Measurements from ENCODE around the gene GUCY2F. TPM values are rescaled to one million over a fixed set of nuclear protein-coding genes. Genes with fewer than 3 reads are reported as not detected.

GUCY2F gene
- 0.04 TPM for polyA plus RNA-seq (2013, experiment 1 of 2; ENCODE audit: insufficient read length)
- polyA plus RNA-seq (2013, experiment 2 of 2; ENCODE audit: insufficient read length) = 0.04 TPM

- no peak for DNase-seq
These were observed at the start of gene GUCY2F for GRCh38 chrX:109481986-109482385. GUCY2F (minus strand) TSS chrX:109482086; CDS start chrX:109475936, 6,150 bp downstream.

DNA sequence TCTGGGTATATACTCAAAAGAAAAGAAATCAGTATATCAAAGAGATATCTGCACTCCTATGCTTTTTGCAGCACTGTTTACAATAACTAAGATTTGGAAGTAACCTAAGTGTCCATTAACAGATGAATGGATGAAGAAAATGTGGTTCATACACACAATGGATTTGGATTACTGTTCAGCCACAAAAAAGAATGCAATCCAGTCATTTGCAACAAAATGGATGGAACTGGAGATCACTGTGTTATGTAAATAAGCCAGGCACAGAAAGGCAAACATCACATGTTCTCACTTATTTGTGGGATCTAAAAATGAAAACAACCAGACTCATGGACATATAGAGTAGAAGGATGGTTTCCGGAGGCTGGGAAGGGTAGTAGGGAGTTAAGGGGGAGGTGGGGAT is 37.1 kb upstream of the GUCY2F start:
- no peak for DNase-seq

- no peak for DNase-seq
These were observed 29.2 kb upstream of the GUCY2F start for GRCh38 chrX:109511113-109511512.

DNA sequence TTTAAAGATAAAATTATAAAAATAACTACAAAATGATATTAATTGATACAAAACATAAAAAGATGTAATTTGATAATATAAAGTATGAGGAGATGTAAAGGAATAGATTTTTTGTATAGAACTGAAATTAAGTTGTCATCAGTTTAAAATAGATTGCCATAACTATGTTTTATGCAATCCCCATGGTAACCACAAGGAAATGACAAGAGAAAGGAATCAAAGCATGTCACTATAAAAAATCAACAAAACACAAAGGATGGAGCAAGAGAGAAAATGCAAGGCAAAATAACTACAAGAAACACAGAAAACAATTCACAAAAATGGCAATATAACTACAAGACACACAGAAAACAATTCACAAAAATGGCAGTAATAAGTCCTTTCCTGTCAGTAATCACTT is 27.0 kb upstream of the GUCY2F start:
- DNase-seq = no peak

- no peak for DNase-seq
These were observed 19.3 kb upstream of the GUCY2F start for GRCh38 chrX:109501176-109501575.

DNA sequence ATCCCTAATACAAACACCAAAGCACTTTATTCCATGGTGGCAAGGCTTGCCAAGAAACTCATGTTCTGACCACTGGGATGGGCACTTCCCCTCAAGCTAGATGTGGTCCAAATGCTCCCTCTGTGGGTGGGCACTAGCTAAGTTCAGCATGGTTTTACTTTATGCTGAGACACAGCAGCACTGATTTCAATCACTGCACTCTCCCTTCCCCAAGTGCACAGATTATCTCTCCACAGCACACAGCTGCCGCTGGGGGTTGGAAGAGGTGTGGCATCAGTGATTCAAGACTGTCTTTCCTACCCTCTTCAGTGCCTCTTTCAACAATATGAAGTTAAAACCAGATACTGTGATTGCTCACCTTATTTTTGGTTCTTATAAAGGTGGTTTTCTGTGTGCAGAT is 16.5 kb upstream of the GUCY2F start:
- DNase-seq = no peak

GRCh38 chrX:109489174-109489573 is 7.3 kb upstream of the GUCY2F start:
- DNase-seq = no peak

DNA sequence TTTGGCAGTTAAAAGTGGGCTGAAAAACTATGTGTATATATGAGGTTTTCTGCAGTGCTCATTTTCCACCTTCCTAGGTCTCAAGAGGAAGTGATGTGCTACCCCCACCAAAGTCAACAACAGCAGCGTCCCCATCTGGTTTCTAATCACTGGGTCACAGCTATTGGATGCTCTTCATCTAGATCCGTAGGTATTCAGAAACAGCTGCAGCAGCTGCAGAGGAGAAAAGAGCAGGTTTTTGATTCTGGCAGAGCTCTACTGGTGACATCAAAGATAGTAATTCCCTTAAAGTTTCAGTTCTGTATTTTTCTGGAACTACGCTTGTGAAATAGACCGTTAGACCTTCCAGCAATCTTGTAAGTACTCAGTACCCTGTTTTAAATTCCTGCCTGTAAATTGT is 5.8 kb upstream of the GUCY2F start:
- DNase-seq = no peak

DNA sequence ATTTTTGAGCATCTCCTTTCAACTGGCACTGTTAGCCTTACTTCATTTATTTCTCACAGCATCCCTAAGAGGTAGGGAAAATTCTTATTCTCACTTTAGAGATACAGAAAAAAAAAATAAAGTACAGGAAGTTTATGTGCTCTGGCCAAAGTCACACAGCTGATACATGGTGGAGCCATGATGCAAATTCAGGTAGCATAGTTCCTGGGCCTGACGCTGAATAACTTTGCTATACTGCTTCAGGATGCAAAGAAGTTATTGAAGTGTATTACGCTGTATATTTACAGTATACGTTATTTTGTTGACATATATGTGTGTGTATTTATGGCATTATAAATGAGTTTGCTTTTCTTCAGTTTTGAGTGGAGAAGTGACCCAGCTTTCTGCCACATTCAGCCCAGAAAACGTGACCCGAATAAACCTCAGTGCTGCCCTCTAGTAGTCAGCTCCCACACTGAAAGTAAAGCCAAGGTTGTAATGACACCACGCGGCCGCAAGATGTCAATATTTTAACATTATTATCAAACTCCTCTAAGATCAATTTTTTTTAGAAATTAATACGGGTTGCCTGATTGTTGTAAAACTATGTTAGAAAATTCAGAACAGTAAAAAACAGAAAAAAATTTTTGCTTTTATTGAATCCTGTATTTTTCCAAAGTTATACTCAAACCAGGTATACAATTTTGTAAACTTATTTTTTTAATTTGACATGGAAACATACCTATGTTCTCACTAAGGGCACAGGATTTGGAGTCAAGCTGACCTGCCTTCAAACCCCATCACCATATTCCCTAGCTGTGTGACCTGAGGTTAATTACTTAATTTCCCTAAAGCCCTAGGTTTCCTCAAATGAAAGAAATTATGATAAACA is 3.8 kb upstream of the GUCY2F start:
- DNase-seq = peak; percentile 48

DNA sequence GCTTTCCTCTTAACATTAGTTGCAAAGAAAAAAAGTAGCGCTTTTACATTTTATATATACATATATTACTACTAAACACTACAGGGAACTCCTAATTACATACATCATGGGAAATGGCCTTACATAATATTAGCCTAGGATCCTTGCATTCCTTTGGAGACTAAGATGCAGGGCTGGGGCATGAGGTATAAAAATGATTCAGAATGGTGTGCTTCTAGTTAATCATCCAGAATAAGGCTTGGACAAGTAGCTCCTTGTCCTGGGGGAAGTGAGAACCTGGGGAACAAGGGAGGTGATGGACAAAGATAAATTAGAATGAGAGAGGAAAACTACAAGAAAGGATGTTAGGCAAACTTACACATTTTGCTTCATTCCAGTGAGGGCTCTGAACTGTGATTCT is 3.0 kb upstream of the GUCY2F start:
- no peak for DNase-seq

- peak; percentile 69 for DNase-seq
These were observed 6.6 kb downstream of the GUCY2F start for GRCh38 chrX:109475174-109475891.

- peak; percentile 92 for DNase-seq
These were observed 8.7 kb downstream of the GUCY2F start for GRCh38 chrX:109472939-109473735.

DNA sequence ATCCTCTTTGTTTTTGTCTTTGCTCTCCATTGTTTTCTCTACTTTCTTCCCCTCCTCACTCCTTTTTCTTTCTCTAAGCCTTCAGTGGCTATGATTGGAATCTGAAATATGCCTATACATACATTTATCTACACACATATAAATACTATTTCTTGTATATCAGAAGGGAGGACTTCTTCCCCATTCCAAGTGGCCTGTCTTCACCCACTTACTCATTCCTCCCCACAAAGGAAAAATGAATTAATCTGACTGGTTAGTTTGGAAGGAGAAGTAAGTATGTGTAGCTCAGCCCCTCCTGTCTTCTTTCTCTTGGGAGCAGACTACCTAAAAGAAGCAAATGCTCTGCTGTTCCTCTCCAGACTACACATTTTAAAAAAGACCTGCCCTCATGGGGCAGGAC is 17.7 kb downstream of the GUCY2F start:
- peak; percentile 86 for DNase-seq

DNA sequence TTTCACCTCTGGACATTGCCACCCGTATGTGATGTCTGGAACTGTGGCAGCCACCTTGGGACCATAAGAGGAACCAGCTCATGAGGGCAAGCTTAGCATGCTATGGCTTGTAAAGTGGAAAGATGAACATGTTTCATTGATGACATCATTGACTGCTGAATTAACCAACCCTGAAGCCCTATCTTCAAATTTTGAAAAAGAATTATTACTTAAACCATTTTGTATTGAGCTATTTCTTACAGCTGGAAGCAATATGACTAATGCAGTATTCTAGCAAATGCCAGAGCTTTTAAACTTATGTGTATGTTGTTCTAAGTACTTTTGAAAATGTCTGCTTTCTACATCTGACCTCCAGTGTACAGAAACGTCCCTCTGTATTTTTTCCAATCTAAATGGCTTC is 18.1 kb downstream of the GUCY2F start:
- DNase-seq = peak; percentile 69

DNA sequence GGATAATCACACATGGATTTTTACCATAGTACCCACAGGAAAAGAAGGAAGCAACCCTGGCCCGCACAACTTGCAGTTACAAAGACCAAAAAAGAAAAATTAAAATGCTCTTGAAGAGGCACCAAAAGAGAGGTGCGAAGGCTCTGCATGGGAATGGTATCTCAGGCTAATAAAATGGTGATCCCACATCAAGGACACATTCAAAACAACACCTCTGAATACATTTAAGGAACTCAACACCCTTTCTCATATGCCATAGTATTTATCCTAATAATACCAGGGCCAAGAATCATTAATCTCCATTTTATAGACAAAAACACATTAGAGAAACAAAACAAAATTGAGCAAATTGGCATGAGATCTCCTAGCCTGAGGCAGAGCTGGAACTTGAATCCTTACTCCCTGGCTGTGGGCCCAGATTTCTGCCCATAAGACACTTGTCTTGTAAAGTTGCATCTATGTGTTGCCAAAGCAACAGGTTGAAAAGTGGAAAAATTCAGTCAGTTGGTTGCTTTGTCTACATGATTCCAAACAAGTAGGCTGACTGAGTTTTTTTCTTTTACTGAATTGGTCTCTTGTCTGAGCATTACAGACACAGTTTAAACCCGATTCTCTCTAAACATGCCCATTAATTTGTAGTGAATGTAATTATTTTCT is 33.5 kb downstream of the GUCY2F start:
- no peak for DNase-seq

GRCh38 chrX:109441266-109441665 is 40.6 kb downstream of the GUCY2F start:
- DNase-seq = no peak

DNA sequence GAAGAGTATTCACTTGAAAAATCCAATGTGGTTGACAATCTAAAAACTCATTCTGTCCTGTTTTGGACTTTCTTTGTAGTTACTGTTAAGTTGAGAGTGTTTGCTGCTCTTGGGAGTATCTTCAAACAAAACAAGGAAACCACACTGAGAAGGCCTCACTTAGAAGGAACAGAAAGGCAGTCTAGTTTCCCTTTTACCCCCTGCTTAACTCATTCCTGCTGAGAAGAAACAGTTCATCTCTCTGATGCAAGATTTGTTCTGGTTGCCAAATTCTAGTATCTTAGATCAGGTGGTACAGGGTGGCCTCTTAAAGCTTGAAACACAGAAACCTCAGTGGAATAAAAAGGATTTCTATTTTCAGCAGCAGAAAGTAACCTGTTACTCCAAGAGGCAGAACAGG is 41.4 kb downstream of the GUCY2F start:
- DNase-seq = peak; percentile 7

DNA sequence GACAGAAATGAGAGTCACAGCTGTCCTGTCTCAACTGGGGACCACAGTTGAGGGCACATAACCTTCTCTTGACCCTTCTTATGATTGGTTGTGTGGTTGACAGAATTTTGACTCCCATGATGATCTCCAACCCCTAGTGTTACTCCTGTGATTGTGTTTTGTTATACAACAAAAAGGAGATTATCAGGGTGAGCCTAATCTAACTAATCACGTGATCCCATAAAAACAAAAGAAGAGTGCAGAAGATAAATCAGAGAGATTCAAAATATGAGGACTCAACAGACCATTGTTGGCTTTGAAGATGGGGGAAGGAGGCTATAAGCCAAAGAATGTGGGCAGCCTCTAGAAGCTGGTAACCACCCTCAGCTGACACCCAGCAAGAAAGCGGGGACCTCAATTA is 72.7 kb downstream of the GUCY2F start:
- no peak for DNase-seq

- DNase-seq = no peak
These were observed 78.0 kb downstream of the GUCY2F start for GRCh38 chrX:109403922-109404321.

DNA sequence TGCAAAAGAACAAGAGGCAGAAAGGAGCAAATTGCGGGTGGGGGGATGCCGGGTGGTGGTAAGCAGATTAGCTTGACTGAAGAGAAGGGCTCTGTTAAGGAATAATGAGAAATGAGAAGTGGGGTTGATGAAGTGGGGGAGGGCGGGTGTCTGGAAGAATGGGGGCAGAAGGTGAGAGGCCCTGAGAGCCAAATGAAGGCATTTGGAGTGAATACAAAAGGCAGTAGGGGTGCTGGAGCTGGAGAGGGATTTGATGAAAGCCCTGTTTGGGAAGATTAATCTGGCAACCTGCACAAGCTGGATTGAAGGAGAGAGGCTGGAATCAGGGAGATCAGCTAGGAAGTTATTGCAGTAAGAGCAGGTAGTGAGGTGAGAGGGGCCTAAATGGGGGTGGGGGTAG is 82.1 kb downstream of the GUCY2F start:
- DNase-seq = no peak

DNA sequence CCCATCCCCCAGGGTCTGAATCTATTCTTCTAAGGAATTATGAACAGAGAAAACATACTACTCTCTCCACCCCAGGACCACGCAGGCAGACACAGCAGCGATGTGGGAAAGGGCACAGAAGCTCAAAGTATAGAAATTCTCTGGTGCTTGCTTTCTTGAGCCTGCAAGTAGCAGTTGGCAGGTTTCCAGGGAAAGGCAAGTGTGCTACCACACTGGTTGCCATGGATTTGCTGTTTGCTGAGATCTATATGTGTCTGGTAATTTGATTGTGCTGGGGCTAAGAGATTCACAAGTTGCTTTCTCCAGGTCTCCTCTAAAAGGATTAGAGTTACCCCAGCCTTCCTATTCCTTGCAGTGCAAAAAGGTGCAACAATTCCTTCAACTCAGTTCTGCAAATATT is 83.1 kb downstream of the GUCY2F start:
- no peak for DNase-seq

DNA sequence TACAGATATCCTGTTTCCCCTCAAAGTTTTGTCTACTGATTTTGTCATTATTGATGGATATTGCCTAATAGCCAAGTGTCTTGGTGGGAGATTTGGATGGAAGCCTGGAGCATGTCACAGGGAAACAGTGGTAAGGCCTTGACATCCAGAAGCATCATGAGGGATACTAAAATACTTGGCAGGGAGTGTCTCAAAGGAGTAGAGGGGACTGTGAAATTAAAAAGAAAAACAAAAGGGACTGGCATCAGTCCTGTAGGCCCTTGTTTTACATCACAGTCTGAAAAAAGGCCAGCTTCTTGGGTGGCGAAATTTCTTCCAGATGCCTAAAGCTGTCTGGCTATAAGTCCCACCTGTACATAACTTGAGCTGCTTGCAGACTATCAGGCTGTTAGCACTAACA is 83.8 kb downstream of the GUCY2F start:
- no peak for DNase-seq
